Skeletal muscle satellite cell (primary cell): ENCODE results near the gene HDGF.

Experiments used
- H3K27me3 ChIP-seq: 2 replicates; pipeline ENCODE4 v1.7.0; 2013; ENCODE audit warnings: low read length; ENCODE audit not compliant: control insufficient read depth, insufficient read depth
- H3K36me3 ChIP-seq: 2 replicates; pipeline ENCODE4 v1.7.0; 2013; ENCODE audit warnings: mild to moderate bottlenecking, control low read depth, low read length; ENCODE audit not compliant: insufficient read depth
- H3K4me1 ChIP-seq: 2 replicates; pipeline ENCODE4 v1.7.0; 2013; ENCODE audit warnings: low read length; ENCODE audit not compliant: control insufficient read depth, insufficient read depth
- H3K4me2 ChIP-seq: 2 replicates; pipeline ENCODE4 v1.7.0; 2013; ENCODE audit warnings: mild to moderate bottlenecking, low read length
- H3K4me3 ChIP-seq: 2 replicates; pipeline ENCODE4 v1.7.0; 2013; ENCODE audit warnings: low read length
- H3K9ac ChIP-seq: 2 replicates; pipeline ENCODE4 v1.7.0; 2013; ENCODE audit warnings: mild to moderate bottlenecking, low read depth, low read length, moderate library complexity
- H3K9me3 ChIP-seq: replicated peaks from 2 replicates; pipeline ENCODE4 v1.7.0; 2013; ENCODE audit warnings: mild to moderate bottlenecking, control low read depth, low read length

The HDGF gene

GRCh38 chr1:156703336-156703735, 48.1 kb downstream of the HDGF start:
- Histone ChIP-seq H3K4me1 (peaks cover 30% of the 10 kb centered on the region), H3K36me3 (no peaks in the 10 kb centered on the region), H3K27me3 (peaks cover 47% of the 10 kb centered on the region), H3K9ac (no peak overlapping the region), H3K9me3 (no peaks in the 10 kb centered on the region), H3K4me2 (no peak overlapping the region), H3K4me3 (no peak overlapping the region)

- no peaks in the 10 kb centered on the region for H3K36me3 ChIP-seq
- peaks cover 53% of the 10 kb centered on the region for H3K27me3 ChIP-seq
- H3K9me3 ChIP-seq = no peaks in the 10 kb centered on the region
- no peak overlapping the region for H3K9ac ChIP-seq
- no peak overlapping the region for H3K4me2 ChIP-seq
- H3K4me1 ChIP-seq = peaks cover 18% of the 10 kb centered on the region
- H3K4me3 ChIP-seq = no peak overlapping the region
These were observed 50.5 kb downstream of the HDGF start for GRCh38 chr1:156700736-156701531.

- no peak overlapping the region for H3K4me3 ChIP-seq
- peaks cover 35% of the 10 kb centered on the region for H3K27me3 ChIP-seq
- no peak overlapping the region for H3K4me2 ChIP-seq
- no peak overlapping the region for H3K9ac ChIP-seq
- no peaks in the 10 kb centered on the region for H3K9me3 ChIP-seq
- no peaks in the 10 kb centered on the region for H3K36me3 ChIP-seq
- H3K4me1 ChIP-seq = no peaks in the 10 kb centered on the region
These were observed 52.5 kb downstream of the HDGF start for GRCh38 chr1:156698995-156699394.

- no peaks in the 10 kb centered on the region for H3K36me3 ChIP-seq
- no peak overlapping the region for H3K4me2 ChIP-seq
- H3K4me3 ChIP-seq = no peak overlapping the region
- no peak overlapping the region for H3K9ac ChIP-seq
- no peaks in the 10 kb centered on the region for H3K9me3 ChIP-seq
- H3K4me1 ChIP-seq = peaks cover 3% of the 10 kb centered on the region
- peaks cover 24% of the 10 kb centered on the region for H3K27me3 ChIP-seq
These were observed 54.0 kb downstream of the HDGF start for GRCh38 chr1:156697481-156697880.

GRCh38 chr1:156696755-156697154, 54.7 kb downstream of the HDGF start:
- Histone ChIP-seq H3K9me3 (no peaks in the 10 kb centered on the region), H3K4me3 (no peak overlapping the region), H3K4me1 (peaks cover 10% of the 10 kb centered on the region), H3K9ac (no peak overlapping the region), H3K27me3 (peaks cover 23% of the 10 kb centered on the region), H3K36me3 (no peaks in the 10 kb centered on the region), H3K4me2 (no peak overlapping the region)

GRCh38 chr1:156694690-156694962, 56.8 kb downstream of the HDGF start:
- H3K4me3 ChIP-seq = no peak overlapping the region
- H3K9ac ChIP-seq = no peak overlapping the region
- H3K4me2 ChIP-seq = no peak overlapping the region

GRCh38 chr1:156693848-156694689, 57.4 kb downstream of the HDGF start:
- Histone ChIP-seq H3K36me3 (no peaks in the 10 kb centered on the region), H3K27me3 (peaks cover 19% of the 10 kb centered on the region), H3K4me2 (no peak overlapping the region), H3K4me1 (peaks cover 27% of the 10 kb centered on the region), H3K9ac (no peak overlapping the region), H3K4me3 (no peak overlapping the region), H3K9me3 (no peaks in the 10 kb centered on the region)

More at GRCh38 chr1:156694690-156694962, 56.8 kb downstream of the HDGF start:
- Histone ChIP-seq H3K36me3 (no peaks in the 10 kb centered on the region), H3K9me3 (no peaks in the 10 kb centered on the region), H3K4me1 (peaks cover 21% of the 10 kb centered on the region), H3K27me3 (peaks cover 19% of the 10 kb centered on the region)

- H3K27me3 ChIP-seq = peaks cover 19% of the 10 kb centered on the region
These were observed 58.3 kb downstream of the HDGF start for GRCh38 chr1:156692925-156693847.

GRCh38 chr1:156692441-156692924, 59.0 kb downstream of the HDGF start:
- Histone ChIP-seq H3K27me3 (peaks cover 14% of the 10 kb centered on the region), H3K4me2 (no peak overlapping the region), H3K9me3 (no peaks in the 10 kb centered on the region), H3K4me3 (no peak overlapping the region), H3K36me3 (no peaks in the 10 kb centered on the region), H3K9ac (no peak overlapping the region), H3K4me1 (peaks cover 27% of the 10 kb centered on the region)

More at GRCh38 chr1:156692925-156693847, 58.3 kb downstream of the HDGF start:
- Histone ChIP-seq H3K9me3 (no peaks in the 10 kb centered on the region), H3K36me3 (no peaks in the 10 kb centered on the region), H3K4me3 (no peak overlapping the region), H3K4me2 (no peak overlapping the region), H3K9ac (no peak overlapping the region), H3K4me1 (peaks cover 27% of the 10 kb centered on the region)
